Measurements from ENCODE around the gene GGACT.

GGACT gene

DNA sequence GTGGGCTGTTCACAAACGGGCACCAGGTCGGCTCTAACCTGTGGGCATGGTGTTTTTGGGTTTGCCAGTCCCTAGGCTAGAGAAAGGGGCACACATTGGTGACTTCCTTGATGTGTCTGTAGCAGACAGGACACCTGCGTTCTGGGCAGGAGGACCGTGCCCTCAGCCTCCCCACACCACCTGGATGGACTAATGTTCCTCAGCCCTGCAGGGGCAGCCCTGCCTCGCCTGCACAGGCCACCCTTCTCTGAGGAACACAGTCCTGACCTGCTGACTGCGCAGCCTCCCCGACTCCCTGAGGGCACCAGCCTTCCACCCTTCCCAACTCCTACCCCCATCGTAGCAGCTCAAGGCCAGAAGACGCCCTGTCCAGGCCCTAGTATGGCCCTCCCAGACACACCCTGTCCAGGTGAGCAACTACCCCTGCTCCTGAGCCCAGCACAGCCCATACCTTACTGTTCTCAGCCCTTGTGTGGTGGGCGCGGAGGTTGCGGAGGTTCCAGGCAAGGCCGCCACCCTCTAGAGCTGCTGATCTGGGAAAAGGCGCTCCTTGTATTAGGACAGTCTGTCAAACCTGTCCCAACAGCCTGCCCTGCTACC, 55.7 kb downstream of the GGACT start:
- DNase-seq (ENCODE audit: low spot score): peak; percentile 46
- TF ChIP-seq, protein P1, sequence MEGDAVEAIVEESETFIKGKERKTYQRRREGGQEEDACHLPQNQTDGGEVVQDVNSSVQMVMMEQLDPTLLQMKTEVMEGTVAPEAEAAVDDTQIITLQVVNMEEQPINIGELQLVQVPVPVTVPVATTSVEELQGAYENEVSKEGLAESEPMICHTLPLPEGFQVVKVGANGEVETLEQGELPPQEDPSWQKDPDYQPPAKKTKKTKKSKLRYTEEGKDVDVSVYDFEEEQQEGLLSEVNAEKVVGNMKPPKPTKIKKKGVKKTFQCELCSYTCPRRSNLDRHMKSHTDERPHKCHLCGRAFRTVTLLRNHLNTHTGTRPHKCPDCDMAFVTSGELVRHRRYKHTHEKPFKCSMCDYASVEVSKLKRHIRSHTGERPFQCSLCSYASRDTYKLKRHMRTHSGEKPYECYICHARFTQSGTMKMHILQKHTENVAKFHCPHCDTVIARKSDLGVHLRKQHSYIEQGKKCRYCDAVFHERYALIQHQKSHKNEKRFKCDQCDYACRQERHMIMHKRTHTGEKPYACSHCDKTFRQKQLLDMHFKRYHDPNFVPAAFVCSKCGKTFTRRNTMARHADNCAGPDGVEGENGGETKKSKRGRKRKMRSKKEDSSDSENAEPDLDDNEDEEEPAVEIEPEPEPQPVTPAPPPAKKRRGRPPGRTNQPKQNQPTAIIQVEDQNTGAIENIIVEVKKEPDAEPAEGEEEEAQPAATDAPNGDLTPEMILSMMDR (IDR thresholded peaks at IDR 0.05): no peak
- H3K27ac ChIP-seq: no peak overlapping the region

DNA sequence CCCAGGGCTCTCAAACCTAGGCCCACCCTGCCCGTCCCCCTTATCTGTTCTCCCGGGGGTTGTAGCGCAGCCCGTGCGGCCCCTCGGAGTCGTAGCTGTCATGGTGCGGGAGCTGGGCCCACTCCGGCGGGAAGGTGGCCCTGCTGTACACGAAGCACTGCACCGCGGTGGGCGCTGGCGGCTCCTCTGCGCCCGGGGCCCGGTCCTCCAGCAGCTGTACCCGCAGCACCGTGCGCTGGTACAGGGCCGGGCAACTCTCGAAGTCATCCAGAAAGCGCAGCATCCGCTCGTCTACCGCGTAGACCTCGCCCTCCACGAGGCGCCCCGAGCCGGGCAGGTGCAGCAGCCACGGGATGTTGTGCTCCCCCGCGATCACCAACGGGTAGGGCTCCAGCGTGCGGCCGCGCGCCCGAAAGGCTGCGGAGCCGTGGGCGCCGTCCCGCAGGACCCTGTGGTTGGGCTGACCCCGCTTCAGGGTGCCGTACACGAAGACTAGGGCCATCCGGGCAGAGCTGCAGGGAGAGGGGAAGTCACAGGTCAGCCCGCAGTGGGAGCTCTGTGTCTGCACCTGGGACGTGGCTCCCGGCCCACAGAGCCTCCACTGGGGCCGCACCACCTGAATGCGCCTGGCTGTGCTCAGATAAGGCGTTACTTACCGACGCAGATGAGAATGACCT, 56.4 kb downstream of the GGACT start:
- Histone ChIP-seq H3K4me3 (no peak overlapping the region), H3K27ac (no peak overlapping the region)
- TF ChIP-seq, protein P1 (IDR thresholded peaks at IDR 0.05): no peak
- DNase-seq (ENCODE audit: low spot score): peak; percentile 56

More for the DNA sequence above, 55.7 kb downstream of the GGACT start:
- H3K4me3 ChIP-seq: no peak overlapping the region

DNA sequence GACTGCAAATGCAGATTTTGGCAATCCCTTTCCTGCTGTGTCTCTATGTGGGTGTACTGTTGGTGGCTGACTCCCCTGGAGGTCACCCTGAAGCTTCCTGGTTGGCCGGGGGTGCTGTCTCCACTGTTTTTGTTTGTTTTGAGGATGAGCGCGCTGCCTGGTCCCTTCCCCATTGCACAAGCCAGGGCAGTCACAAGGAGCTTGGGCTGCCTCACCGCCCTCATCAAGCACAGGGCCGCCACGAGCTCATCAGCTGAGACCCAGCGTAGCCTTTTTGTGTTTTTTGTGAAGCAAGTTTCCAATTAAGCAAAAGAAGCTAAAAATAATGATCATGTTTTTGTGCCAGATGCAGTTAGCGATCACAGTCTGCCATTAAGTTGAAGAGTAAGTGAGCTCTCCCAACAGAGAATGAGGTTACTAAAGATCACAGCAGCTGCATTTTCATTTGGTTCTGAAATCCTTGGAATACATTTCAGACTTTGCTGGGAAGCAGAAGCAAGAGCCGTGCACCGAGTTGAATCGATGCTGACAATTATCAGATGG, 57.8 kb downstream of the GGACT start:
- DNase-seq (ENCODE audit: low spot score): peak; percentile 38
- Histone ChIP-seq H3K27ac (no peak overlapping the region), H3K4me3 (no peak overlapping the region)
- TF ChIP-seq, protein P1 (IDR thresholded peaks at IDR 0.05): no peak

DNA sequence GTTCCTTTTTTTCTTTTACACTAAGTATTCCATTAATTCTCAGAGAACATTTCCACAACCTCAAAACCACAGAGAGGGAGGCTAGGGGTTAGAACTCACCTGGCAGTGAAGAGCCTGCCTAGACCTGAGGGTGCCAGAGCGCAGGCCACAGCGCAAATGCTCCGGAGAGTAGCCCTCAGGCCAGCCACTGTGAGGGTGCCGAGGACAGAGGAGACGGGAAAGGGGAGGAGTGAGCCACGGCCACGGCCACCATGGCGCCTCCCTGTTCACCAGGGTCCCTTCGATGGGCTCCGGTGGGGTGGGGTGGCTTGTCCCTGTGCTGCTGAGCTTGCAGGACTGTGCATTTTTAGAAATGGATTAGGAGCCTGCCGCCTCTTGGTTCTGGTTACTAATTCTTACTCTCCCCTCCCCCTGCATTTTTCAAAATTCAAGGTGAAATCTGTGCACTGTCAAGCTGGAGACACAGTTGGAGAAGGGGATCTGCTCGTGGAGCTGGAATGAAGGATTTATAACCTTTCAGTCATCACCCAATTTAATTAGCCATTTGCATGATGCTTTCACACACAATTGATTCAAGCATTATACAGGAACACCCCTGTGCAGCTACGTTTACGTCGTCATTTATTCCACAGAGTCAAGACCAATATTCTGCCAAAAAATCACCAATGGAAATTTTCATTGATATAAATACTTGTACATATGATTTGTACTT, 58.8 kb downstream of the GGACT start:
- TF ChIP-seq, protein P1 (IDR thresholded peaks at IDR 0.05): no peak
- peak; percentile 45 for DNase-seq (ENCODE audit: low spot score)
- no peak overlapping the region for H3K4me3 ChIP-seq
- no peak overlapping the region for H3K27ac ChIP-seq

DNA sequence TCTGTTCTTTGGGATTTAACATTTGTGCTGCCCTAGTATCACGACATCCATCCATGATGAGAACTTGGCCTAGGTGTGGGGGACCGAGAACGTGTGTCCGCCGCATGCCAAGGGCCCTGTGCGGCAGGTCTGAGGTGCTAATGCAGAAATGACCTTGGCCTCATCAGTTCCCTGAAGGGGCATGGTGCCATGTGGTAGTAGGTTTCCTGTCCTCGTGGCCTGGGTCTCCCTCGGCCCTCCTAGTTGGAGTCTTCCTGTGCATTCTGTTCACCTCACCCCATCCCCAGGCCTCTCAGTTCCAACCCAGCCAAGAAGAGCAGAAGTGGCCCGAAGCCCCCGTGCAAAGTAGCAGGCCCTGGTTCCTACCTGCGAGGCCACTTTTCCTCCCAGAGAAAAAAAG, 59.8 kb downstream of the GGACT start:
- TF ChIP-seq, protein P1 (IDR thresholded peaks at IDR 0.05): no peak
- H3K4me3 ChIP-seq: no peak overlapping the region
- no peak for DNase-seq (ENCODE audit: low spot score)

DNA sequence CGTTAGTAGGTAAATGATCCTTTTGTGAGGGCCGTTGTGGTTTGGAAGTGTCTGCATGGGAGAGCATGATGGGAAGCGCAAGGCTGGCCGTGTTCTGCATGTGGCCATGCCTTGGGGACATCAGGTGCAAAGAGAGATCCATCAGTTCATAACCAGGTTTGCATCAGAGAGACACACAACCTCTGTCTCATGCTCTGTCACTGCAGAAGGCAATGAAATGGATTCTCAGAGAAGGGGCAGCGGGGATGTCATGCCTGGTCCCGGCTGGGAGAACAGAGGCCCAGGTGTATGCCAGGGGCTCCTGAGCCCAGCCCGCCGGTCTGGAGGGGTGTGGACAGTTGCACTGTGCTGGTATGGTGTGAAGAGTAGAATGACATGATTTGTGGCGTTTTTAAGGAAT, 60.2 kb downstream of the GGACT start:
- Histone ChIP-seq H3K27ac (no peak overlapping the region), H3K4me3 (no peak overlapping the region)
- DNase-seq (ENCODE audit: low spot score): peak; percentile 29
- TF ChIP-seq, protein P1 (IDR thresholded peaks at IDR 0.05): no peak

More for the DNA sequence above, 59.8 kb downstream of the GGACT start:
- H3K27ac ChIP-seq: no peak overlapping the region
